HG03060 (cell line): ENCODE results near the gene DTX4.
A peak's percentile ranks its signal among the peaks of the same experiment; 100 is the strongest.

Experiments used
- ATAC-seq: cut with Tn5 transposase; IDR thresholded peaks from one replicate; pipeline ENCODE4 v1.9.1; 2021; ENCODE audit warnings: low read depth, moderate number of reproducible peaks; ENCODE audit not compliant: unreplicated experiment

DTX4 gene

DNA sequence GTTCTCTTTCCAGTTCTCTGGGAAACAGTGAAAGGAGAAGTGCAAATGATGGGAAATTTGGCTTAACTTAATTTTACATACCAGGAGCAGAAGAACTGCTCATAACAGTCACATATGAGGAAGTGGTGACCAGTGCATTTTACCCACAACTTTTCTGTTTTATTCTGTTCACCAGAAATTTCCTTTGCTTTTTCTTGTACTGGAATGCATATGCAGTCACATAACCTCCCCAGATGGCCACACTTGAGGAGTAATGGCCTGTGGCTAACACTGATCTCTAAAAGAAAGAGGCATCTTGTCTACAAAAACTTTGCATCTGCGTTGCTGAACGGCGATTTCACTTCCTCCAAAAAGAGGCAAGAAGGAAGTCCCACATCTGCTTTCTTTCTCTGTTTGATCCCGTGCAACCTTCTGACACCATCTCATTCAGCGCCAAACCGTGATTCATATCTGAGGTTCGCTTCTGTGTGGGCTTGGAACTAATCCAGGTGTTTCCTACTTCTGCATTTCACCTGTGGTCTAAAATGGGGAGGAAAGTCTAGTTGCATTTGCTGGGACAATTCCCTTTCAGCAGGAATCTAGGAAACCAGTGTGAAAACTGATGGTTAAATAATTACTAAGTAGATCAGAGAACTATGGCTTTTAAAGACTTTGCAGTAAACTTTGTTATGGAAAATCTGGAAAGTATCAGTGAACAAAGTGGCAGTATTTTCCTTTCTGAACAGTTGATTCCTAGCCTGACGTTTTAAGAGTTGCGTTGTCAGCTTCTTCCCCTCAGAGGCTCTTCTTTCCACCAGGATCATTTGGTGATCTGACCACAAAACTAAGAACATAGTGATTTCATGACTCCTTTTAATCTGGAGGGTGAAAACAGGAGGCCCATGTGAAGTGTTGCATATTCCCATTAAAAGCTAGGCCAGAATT lies 45.0 kb downstream of the DTX4 start:
- ATAC-seq = peak; percentile 88

DNA sequence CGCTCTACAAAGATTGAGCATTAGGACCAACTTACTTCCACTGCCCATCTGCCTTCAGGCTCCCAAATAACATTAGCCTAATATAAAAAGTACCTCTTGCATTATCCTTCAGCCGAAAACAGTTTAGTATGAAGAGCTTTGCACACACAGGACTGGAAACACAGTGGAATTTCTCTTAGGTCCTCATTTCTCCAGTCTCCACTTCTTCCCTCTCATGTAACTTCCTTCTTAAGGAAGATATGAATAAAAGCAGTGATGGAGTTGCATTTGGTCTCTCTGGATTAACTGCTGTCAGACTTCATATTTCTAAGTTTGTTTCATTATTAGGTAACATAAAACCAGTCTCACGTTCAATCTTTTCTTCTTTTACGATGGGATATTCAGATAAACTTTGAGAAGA lies 46.4 kb downstream of the DTX4 start:
- ATAC-seq = no peak

GRCh38 chr11:59218893-59219292 lies 47.0 kb downstream of the DTX4 start:
- ATAC-seq = no peak

DNA sequence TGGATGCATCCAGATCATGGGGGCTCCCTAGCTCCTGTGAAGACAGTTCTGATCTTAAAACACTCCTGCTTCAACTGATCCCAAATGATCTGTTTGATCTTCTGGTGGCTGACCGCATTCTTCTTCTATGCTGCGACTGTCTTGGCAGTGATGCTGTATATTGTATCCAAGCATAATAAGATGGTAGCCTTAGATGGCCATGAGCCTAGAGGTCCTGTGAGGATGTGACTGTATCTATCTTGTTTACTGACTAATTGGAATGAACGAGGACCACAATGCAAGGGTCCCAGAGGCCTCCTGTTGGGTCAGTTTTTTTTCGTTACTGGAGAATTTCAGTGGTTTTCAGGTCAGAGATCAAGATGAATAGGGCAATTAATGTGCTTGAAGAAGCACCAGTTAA lies 47.9 kb downstream of the DTX4 start:
- ATAC-seq = no peak

- ATAC-seq = no peak
Measured at GRCh38 chr11:59221441-59221840, 49.5 kb downstream of the DTX4 start.

GRCh38 chr11:59222464-59223060 lies 50.6 kb downstream of the DTX4 start:
- no peak for ATAC-seq

DNA sequence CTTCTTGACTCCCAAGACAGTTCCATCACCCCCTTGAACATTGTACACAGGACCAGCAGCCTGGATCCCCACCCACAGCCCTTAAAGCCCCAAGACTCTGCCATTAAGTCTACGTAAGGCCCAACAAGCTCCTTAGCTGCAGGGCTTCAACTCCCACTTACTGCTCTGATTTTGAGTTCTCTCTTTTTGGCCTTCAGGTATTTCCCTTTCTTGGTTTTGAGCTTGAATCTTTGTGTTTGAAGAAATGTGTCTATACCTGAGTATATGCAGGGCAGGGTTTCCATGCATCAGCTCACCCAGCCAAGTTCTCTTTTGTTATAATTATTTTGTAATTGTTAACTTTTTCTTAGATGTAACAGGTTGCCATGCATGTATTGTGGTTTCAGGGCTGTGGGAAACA lies 51.2 kb downstream of the DTX4 start:
- no peak for ATAC-seq

DNA sequence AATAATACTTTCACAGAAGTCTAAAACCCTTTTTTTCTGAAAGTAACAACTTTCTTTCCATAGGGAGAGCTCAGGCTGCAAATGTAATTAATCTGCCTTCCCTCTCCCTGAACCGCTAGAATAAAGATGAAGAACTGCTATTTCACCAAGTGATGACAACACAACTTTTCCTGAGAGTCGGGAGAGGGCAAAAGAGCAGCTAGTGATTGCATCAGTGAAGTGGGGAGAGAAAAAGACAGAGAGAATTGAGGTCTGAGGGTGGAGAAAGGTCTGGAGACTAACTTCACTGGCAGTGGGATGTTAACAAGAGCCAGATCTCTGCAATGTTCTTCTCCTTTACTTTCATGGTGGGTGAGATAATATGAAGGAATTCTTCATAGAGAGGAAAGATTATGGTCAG lies 51.7 kb downstream of the DTX4 start:
- no peak for ATAC-seq

GRCh38 chr11:59224351-59224928 lies 52.5 kb downstream of the DTX4 start:
- peak; percentile 12 for ATAC-seq

- ATAC-seq = peak; percentile 38
Measured at GRCh38 chr11:59225017-59225416, 53.1 kb downstream of the DTX4 start.

- no peak for ATAC-seq
Measured at GRCh38 chr11:59226396-59226795, 54.5 kb downstream of the DTX4 start.

DNA sequence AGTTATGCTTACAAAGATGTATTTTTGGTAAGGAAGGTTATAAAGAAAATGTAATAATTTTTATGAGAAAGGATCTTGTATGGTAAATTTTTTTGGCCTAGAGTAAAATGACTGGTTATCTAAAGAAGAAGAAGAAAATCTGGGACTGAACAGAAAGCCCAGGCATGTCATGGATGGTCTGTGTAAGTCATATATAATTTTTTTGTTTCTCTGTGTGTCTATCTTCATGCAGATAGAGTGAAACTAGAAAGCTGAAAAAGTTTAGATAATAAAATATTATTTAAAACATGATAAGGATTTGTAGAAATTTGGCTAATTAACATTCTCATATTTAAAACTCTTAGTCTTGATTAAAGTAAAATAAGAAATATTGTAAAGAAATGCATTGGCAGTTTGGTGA lies 68.4 kb downstream of the DTX4 start:
- no peak for ATAC-seq

DNA sequence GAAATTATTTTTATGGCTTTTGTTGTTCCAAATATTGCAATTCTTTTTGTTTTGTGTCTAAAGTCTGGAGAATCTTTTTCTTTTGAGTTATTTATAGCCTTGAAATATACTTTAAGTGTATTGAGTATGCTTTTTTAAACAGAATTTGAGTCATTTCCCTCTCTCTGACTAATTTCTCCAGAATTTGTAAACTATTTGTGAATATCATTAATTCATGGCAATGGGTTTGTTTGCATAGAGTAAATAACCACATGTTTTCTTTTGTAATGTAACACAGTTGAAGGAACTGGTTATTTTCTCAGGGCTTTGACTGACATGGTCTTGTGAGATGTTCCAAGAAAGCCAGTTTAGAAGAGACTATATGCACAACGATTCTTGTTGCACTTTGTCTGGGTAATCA lies 71.7 kb downstream of the DTX4 start:
- no peak for ATAC-seq

- ATAC-seq = no peak
Measured at GRCh38 chr11:59247531-59248227, 75.7 kb downstream of the DTX4 start.

GRCh38 chr11:59249535-59249934 lies 77.6 kb downstream of the DTX4 start:
- no peak for ATAC-seq

GRCh38 chr11:59253001-59253400 lies 81.1 kb downstream of the DTX4 start:
- ATAC-seq = no peak

- no peak for ATAC-seq
Measured at GRCh38 chr11:59254286-59254685, 82.4 kb downstream of the DTX4 start.

DNA sequence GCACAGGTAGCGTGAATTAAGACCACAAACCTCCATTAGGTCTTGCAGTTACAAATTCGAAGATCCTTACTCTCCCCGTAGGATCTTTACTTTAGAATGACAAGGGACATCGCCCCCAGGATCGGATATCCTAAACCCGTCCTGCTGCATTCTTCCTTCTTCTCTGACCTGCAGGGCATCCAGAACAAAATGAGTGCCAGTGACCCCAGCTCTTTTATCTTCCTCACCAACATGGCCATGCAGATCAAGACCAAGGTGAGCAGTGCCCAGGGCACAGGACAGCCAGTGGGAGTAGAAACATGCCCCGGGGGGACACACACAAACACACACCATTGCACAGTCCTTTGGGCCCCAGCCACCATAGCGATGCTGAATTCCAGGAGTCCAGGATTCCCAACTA lies 83.3 kb downstream of the DTX4 start:
- no peak for ATAC-seq
